K562 (cell line): ENCODE data around the gene RAB7A. TPM values are rescaled to one million over a fixed set of nuclear protein-coding genes. Genes with fewer than 3 reads are reported as not detected.

Experiments used
- CCAR2 ChIP-seq: fragments of 200-400 bp; formaldehyde crosslinking; IDR thresholded peaks from 2 replicates; pipeline ENCODE4 v1.6.1; 2017; ENCODE audit warnings: mild to moderate bottlenecking, low read depth, low read length
- CLOCK ChIP-seq: fragments of 250-450 bp; sonication (Bioruptor Pico); IDR thresholded peaks from 2 replicates; pipeline ENCODE4 v1.4.0; 2020; ENCODE audit warnings: mild to moderate bottlenecking, moderate library complexity, borderline replicate concordance
- ESRRB ChIP-seq: fragments of 250-450 bp; sonication (Bioruptor Pico); IDR thresholded peaks from 2 replicates; pipeline ENCODE4 v1.5.0; 2020; ENCODE audit warnings: mild to moderate bottlenecking, moderate library complexity, borderline replicate concordance
- FOXK2 ChIP-seq, 2 experiments: fragments of 450-650 bp; IDR thresholded peaks in 1 of 2; conservative IDR thresholded peaks in 1 of 2; 2 replicates each; pipeline ENCODE4 v1.6.1; 2016; ENCODE audit warnings: low read depth in 2 of 2, mild to moderate bottlenecking in 1 of 2
- HDAC2 ChIP-seq: fragments of 450-650 bp; IDR thresholded peaks from 2 replicates; pipeline ENCODE4 v1.6.1; 2016; ENCODE audit warnings: mild to moderate bottlenecking
- HDAC6 ChIP-seq: IDR thresholded peaks from 2 replicates; pipeline ENCODE4 v1.6.1; 2012; ENCODE audit warnings: low read depth, mild to moderate bottlenecking, control low read depth, inconsistent platforms, low read length, moderate library complexity
- MTA2 ChIP-seq: fragments of 450-650 bp; IDR thresholded peaks from 2 replicates; pipeline ENCODE4 v1.6.1; 2016; ENCODE audit warnings: low read depth
- POLR3A ChIP-seq: IDR thresholded peaks from 2 replicates; pipeline ENCODE4 v1.6.1; 2011; ENCODE audit warnings: borderline replicate concordance, mild to moderate bottlenecking, moderate library complexity; ENCODE audit not compliant: insufficient read length, insufficient read depth; ENCODE audit errors: extremely low read depth
- RBM22 ChIP-seq: fragments of 200-400 bp; formaldehyde crosslinking; IDR thresholded peaks from 2 replicates; pipeline ENCODE4 v1.6.1; 2018; ENCODE audit warnings: low read length, low read depth; ENCODE audit not compliant: poor library complexity, severe bottlenecking
- SAP30 ChIP-seq: fragments of 200-600 bp; sonication (generic); IDR thresholded peaks from 2 replicates; pipeline ENCODE4 v1.6.1; 2012; ENCODE audit warnings: borderline replicate concordance, low read depth, mild to moderate bottlenecking, moderate library complexity, low read length, control low read depth, inconsistent platforms; ENCODE audit not compliant: insufficient read depth, poor library complexity, severe bottlenecking
- ZFP1 ChIP-seq: fragments of 450-650 bp; formaldehyde crosslinking; IDR thresholded peaks from 2 replicates; pipeline ENCODE4 v1.4.0; 2020; ENCODE audit warnings: mild to moderate bottlenecking, mixed read lengths
- ZNF184 ChIP-seq: sonication (generic); formaldehyde crosslinking; IDR thresholded peaks from 2 replicates; pipeline ENCODE4 v1.5.0; 2020; ENCODE audit warnings: missing genetic modification reagents
- ZNF280A ChIP-seq: fragments of 450-650 bp; IDR thresholded peaks from 2 replicates; pipeline ENCODE4 v1.6.1; 2018; ENCODE audit warnings: mild to moderate bottlenecking, low read depth; ENCODE audit not compliant: partially characterized antibody
- ZNF764 ChIP-seq: fragments of 250-450 bp; sonication (Bioruptor Pico); IDR thresholded peaks from 2 replicates; pipeline ENCODE4 v1.4.0; 2020; ENCODE audit warnings: low read depth, mild to moderate bottlenecking, moderate library complexity
- ZNF778 ChIP-seq: fragments of 450-650 bp; formaldehyde crosslinking; IDR thresholded peaks from 2 replicates; pipeline ENCODE4 v1.4.0; 2020; ENCODE audit warnings: mild to moderate bottlenecking, moderate library complexity
- polyA plus RNA-seq, 8 experiments: library from polyadenylated mRNA; depleted of rRNA in 4 of 8; stranded (reverse) in 5 of 8; unstranded in 3 of 8; fragments of >200 nt; fragmentation: Nextera tagmentation in 2 of 8; fragmentation: Illumina TruSeq in 1 of 8; extraction: Ambion mirVana in 2 of 8; extraction: Trizol in 1 of 8; gene quantifications; 2 replicates each; pipeline versions ENCODE4 v1.2.1 to v1.2.3, GENCODE V29; 2011 to 2014; ENCODE audit warnings: inconsistent platforms in 1 of 8, missing spikeins in 1 of 8
- total RNA-seq, 7 experiments: library from RNA; depleted of rRNA in 6 of 7; stranded (reverse); fragments of >200 nt in 6 of 7; fragmentation: Illumina TruSeq in 2 of 7; extraction: Trizol in 2 of 7; gene quantifications; 2 replicates each; pipeline versions ENCODE4 v1.2.1 to v1.2.3, GENCODE V29; 2011 to 2021; ENCODE audit warnings: low replicate concordance in 1 of 7
- TF ChIP-seq, protein P1 (sequence below): sonication (generic); formaldehyde crosslinking; IDR thresholded peaks from 2 replicates; pipeline ENCODE4 v1.9.0; 2022; ENCODE audit warnings: mild to moderate bottlenecking, missing genetic modification reagents
- TF ChIP-seq, protein P2 (sequence below), 2 experiments: IDR thresholded peaks; 2 replicates each; pipeline ENCODE4 v1.6.1; 2011; ENCODE audit warnings: borderline replicate concordance in 1 of 2, control low read depth in 1 of 2, low read depth in 1 of 2, low read length in 1 of 2, mild to moderate bottlenecking in 1 of 2, mixed read lengths in 1 of 2, moderate library complexity in 1 of 2; ENCODE audit not compliant: insufficient read depth in 1 of 2, insufficient read length in 1 of 2, poor library complexity in 1 of 2, severe bottlenecking in 1 of 2; ENCODE audit errors: extremely low read depth in 1 of 2

RAB7A gene
- total and polyA plus RNA-seq, 9 of the 15 experiments (the other 6 are each of a cell fraction or from before 2014, with no cell fraction given) = 30.9 to 204 (median 72.8) TPM

- TF ChIP-seq, protein P1, sequence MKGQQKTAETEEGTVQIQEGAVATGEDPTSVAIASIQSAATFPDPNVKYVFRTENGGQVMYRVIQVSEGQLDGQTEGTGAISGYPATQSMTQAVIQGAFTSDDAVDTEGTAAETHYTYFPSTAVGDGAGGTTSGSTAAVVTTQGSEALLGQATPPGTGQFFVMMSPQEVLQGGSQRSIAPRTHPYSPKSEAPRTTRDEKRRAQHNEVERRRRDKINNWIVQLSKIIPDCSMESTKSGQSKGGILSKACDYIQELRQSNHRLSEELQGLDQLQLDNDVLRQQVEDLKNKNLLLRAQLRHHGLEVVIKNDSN (CRISPR knock-in tag) = peak; percentile 91
- TF ChIP-seq POLR3A = no peak
- no peak for TF ChIP-seq MTA2
- no peak for TF ChIP-seq HDAC6
- no peak for TF ChIP-seq ZNF778 (CRISPR knock-in tag)
- no peak for TF ChIP-seq CCAR2
- TF ChIP-seq SAP30 = peak; percentile 18
- peak; percentile 32 for TF ChIP-seq RBM22
- no peak for TF ChIP-seq ESRRB (CRISPR knock-in tag)
- no peak for TF ChIP-seq ZNF764 (CRISPR knock-in tag)
- no peak for TF ChIP-seq HDAC2
- no peak for TF ChIP-seq CLOCK
- TF ChIP-seq, protein P2, sequence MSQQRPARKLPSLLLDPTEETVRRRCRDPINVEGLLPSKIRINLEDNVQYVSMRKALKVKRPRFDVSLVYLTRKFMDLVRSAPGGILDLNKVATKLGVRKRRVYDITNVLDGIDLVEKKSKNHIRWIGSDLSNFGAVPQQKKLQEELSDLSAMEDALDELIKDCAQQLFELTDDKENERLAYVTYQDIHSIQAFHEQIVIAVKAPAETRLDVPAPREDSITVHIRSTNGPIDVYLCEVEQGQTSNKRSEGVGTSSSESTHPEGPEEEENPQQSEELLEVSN (IDR thresholded peaks at IDR 0.05; ENCODE audit: borderline replicate concordance in 1 of 2, extremely low read depth in 1 of 2, insufficient read depth in 1 of 2, insufficient read length in 1 of 2, low read depth in 1 of 2, low read length in 1 of 2, poor library complexity in 1 of 2, severe bottlenecking in 1 of 2) = peak; percentile 82 to 84
- no peak for TF ChIP-seq ZNF184 (CRISPR knock-in tag)
- TF ChIP-seq FOXK2 (conservative IDR thresholded peaks at IDR 0.05 in 1 of 2, IDR thresholded peaks at IDR 0.05 in 1 of 2; ENCODE audit: low read depth in 2 of 2) = peak; percentile 72 to 79; a peak in 3 of 4 replicates
- no peak for TF ChIP-seq ZFP1 (CRISPR knock-in tag)
- TF ChIP-seq ZNF280A = no peak
These were observed at the start of gene RAB7A (continued) for GRCh38 chr3:128726023-128727016.
